Activated effector memory CD4-positive, alpha-beta T cell treated with anti-CD3 and anti-CD28 coated beads, Interleukin-2, amount 50 U/mL, for 16 hours (primary cell): ENCODE results near the gene CFAP53.

Experiments used
- DNase-seq: peaks from one replicate; pipeline ENCODE4 v3.0.0-alpha.2; 2020

The CFAP53 gene

GRCh38 chr18:50287441-50288347, 21.4 kb upstream of the CFAP53 start, which contains the start of gene CXXC1:
Gene CXXC1, minus strand, starts transcription at chr18:50287692. Its CDS starts 103 bp downstream, at chr18:50287589.
- peak; percentile 99 for DNase-seq

- no peak for DNase-seq
Observed at GRCh38 chr18:50287028-50287440, 20.7 kb upstream of the CFAP53 start.

- no peak for DNase-seq
Observed at GRCh38 chr18:50286391-50287027, 20.2 kb upstream of the CFAP53 start.

GRCh38 chr18:50285631-50286321, 19.5 kb upstream of the CFAP53 start:
- DNase-seq = no peak

GRCh38 chr18:50285071-50285470, 18.8 kb upstream of the CFAP53 start:
- DNase-seq = no peak

GRCh38 chr18:50284255-50284885, 18.1 kb upstream of the CFAP53 start:
- DNase-seq = no peak

GRCh38 chr18:50283469-50284209, 17.3 kb upstream of the CFAP53 start:
- DNase-seq = no peak

- DNase-seq = no peak
Observed at GRCh38 chr18:50282521-50283335, 16.4 kb upstream of the CFAP53 start.

GRCh38 chr18:50281972-50282520, 15.8 kb upstream of the CFAP53 start:
- DNase-seq = no peak

- DNase-seq = peak; percentile 99
Observed at GRCh38 chr18:50281295-50281971, 15.1 kb upstream of the CFAP53 start, which contains the start of gene MBD1. Gene MBD1, minus strand, starts transcription at chr18:50281523. Its CDS starts 1,531 bp downstream, at chr18:50279992.

- no peak for DNase-seq
Observed at GRCh38 chr18:50280707-50281294, 14.5 kb upstream of the CFAP53 start.

GRCh38 chr18:50279752-50280151, 13.5 kb upstream of the CFAP53 start:
- DNase-seq = no peak

GRCh38 chr18:50277942-50278341, 11.6 kb upstream of the CFAP53 start:
- DNase-seq = no peak

GRCh38 chr18:50276452-50276851, 10.2 kb upstream of the CFAP53 start:
- DNase-seq = no peak

- DNase-seq = no peak
Observed at GRCh38 chr18:50275503-50276036, 9.3 kb upstream of the CFAP53 start.

GRCh38 chr18:50274941-50275340, 8.6 kb upstream of the CFAP53 start:
- no peak for DNase-seq

GRCh38 chr18:50274044-50274442, 7.7 kb upstream of the CFAP53 start:
- no peak for DNase-seq

- DNase-seq = no peak
Observed at GRCh38 chr18:50273203-50274043, 7.1 kb upstream of the CFAP53 start.

GRCh38 chr18:50272568-50272967, 6.3 kb upstream of the CFAP53 start:
- DNase-seq = no peak
